GM13977 (cell line): ENCODE data around the gene ZFP92.

ENCODE experiments used
- DNase-seq: peaks from one replicate; pipeline ENCODE4 v3.0.0; 2012; ENCODE audit warnings: low spot score
- CTCF ChIP-seq: IDR thresholded peaks from 2 replicates; pipeline ENCODE4 v1.5.1; 2012; ENCODE audit warnings: mild to moderate bottlenecking, control low read depth; ENCODE audit not compliant: insufficient read depth; ENCODE audit errors: extremely low read depth, missing control alignments
- in situ Hi-C: fragments of 300-500 bp; cut with MboI; formaldehyde crosslinking; loops from one replicate; pipeline ENCODE4 v1.12.0; 2022; ENCODE audit warnings: low sequenced_read_pairs, low pct_unique_long_range_greater_than_20kb, mixed read lengths, inconsistent platforms; ENCODE audit not compliant: unreplicated experiment

ZFP92 gene

GRCh38 chrX:153411988-153412574, 809 bp downstream of the ZFP92 start:
- no peak for TF ChIP-seq CTCF

GRCh38 chrX:153412746-153413720, 1.8 kb downstream of the ZFP92 start:
- in situ Hi-C loops: no loop called here
- no peak for DNase-seq
- peak; percentile 3 for TF ChIP-seq CTCF

More at GRCh38 chrX:153411988-153412574, 809 bp downstream of the ZFP92 start:
- no peak for DNase-seq
- in situ Hi-C loops: no loop called here

- no peak for DNase-seq
- TF ChIP-seq CTCF: no peak
- in situ Hi-C loops: no loop called here
Observed at GRCh38 chrX:153413731-153414130, 2.5 kb downstream of the ZFP92 start.

GRCh38 chrX:153414856-153415510, 3.7 kb downstream of the ZFP92 start:
- TF ChIP-seq CTCF: no peak
- DNase-seq: no peak
- in situ Hi-C loops: no loop called here

- TF ChIP-seq CTCF: no peak
- DNase-seq: no peak
- in situ Hi-C loops: no loop called here
Observed at GRCh38 chrX:153416781-153417450, 5.6 kb downstream of the ZFP92 start.

GRCh38 chrX:153417637-153418036, 6.4 kb downstream of the ZFP92 start:
- TF ChIP-seq CTCF: no peak
- DNase-seq: no peak
- in situ Hi-C loops: no loop called here
